HG02943 (cell line): ENCODE measurements around the gene FPR2.

ENCODE experiments used
- ATAC-seq: cut with Tn5 transposase; IDR thresholded peaks from one replicate; pipeline ENCODE4 v1.9.1; 2021; ENCODE audit warnings: mild to moderate bottlenecking, low read depth, moderate library complexity; ENCODE audit not compliant: unreplicated experiment

The FPR2 gene

GRCh38 chr19:51781999-51782398, 21.0 kb downstream of the FPR2 start:
- ATAC-seq: no peak

- no peak for ATAC-seq
Observed at GRCh38 chr19:51783372-51783771, 22.4 kb downstream of the FPR2 start.

- no peak for ATAC-seq
Observed at GRCh38 chr19:51784109-51784785, 23.3 kb downstream of the FPR2 start.

GRCh38 chr19:51784922-51785690, 24.1 kb downstream of the FPR2 start:
- ATAC-seq: no peak

- no peak for ATAC-seq
Observed at GRCh38 chr19:51786646-51787494, 25.9 kb downstream of the FPR2 start.

- no peak for ATAC-seq
Observed at GRCh38 chr19:51788029-51788428, 27.0 kb downstream of the FPR2 start.

- ATAC-seq: no peak
Observed at GRCh38 chr19:51789061-51789795, 28.2 kb downstream of the FPR2 start.

GRCh38 chr19:51792932-51793331, 32.0 kb downstream of the FPR2 start:
- ATAC-seq: no peak

GRCh38 chr19:51793994-51794393, 33.0 kb downstream of the FPR2 start:
- no peak for ATAC-seq

- no peak for ATAC-seq
Observed at GRCh38 chr19:51794885-51795490, 34.0 kb downstream of the FPR2 start, which contains the start of gene FPR3. FPR3 (plus strand) TSS chr19:51795157; CDS start chr19:51823749, 28,592 bp downstream.

- ATAC-seq: no peak
Observed at GRCh38 chr19:51796195-51796679, 35.3 kb downstream of the FPR2 start.

- no peak for ATAC-seq
Observed at GRCh38 chr19:51797480-51797879, 36.5 kb downstream of the FPR2 start.

- ATAC-seq: no peak
Observed at GRCh38 chr19:51798062-51798461, 37.1 kb downstream of the FPR2 start.

GRCh38 chr19:51799034-51799773, 38.2 kb downstream of the FPR2 start:
- no peak for ATAC-seq

GRCh38 chr19:51799774-51800472, 38.9 kb downstream of the FPR2 start:
- ATAC-seq: no peak

GRCh38 chr19:51800473-51801244, 39.7 kb downstream of the FPR2 start:
- ATAC-seq: no peak

GRCh38 chr19:51802775-51803174, 41.8 kb downstream of the FPR2 start:
- ATAC-seq: no peak

- ATAC-seq: no peak
Observed at GRCh38 chr19:51803519-51803918, 42.5 kb downstream of the FPR2 start.
